ENCODE measurements around the gene KCNQ1.
A peak's percentile ranks its signal among the peaks of the same experiment; 100 is the strongest.

The KCNQ1 gene

DNA sequence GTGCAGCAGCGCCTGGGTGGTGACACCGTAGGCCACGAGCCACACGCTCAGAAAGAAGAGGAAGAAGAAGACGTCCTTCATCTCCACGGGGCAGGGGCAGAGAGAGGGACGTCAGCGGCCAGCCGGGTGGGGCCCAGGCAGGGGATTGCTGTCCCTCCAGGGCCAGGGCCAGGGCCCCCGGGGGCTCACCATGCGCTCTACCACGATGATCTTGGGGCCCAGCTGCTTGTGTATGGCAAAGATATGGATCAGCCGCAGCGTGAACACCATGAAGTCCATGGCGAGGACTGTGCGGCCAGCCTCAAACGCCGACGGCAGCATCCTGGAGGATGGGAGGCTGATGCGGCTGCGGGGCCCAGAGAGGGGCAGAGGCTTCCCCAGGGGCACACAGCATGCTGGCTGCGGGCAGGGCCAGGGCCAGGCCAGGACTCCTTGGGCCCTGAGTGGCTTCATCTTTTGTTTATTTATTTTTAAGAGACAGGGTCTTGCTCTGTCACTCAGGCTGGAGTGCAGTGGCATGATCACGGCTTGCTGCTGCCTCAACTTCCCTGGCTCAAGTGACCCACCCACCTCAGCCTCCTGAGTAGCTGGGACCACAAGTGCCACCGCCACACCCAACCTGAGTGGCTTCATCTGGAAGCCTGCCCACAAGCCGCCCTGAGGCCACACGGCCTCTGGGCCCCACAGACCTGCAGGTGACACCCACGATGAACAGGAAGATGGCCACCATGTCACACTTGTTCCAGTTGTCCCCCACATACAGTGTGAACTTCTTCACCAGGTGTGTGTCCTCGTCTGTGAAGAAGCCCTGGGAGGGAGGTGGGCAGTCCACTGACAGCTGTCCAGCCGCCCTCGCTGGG lies 33.1 kb upstream of the KCNQ1 start:
- no peak for DNase-seq (ENCODE audit: low spot score)

GRCh38 chr11:2412323-2412722 lies 32.5 kb upstream of the KCNQ1 start:
- DNase-seq (ENCODE audit: low spot score) = no peak

GRCh38 chr11:2413742-2414579 lies 30.8 kb upstream of the KCNQ1 start:
- no peak for DNase-seq (ENCODE audit: low spot score)

DNA sequence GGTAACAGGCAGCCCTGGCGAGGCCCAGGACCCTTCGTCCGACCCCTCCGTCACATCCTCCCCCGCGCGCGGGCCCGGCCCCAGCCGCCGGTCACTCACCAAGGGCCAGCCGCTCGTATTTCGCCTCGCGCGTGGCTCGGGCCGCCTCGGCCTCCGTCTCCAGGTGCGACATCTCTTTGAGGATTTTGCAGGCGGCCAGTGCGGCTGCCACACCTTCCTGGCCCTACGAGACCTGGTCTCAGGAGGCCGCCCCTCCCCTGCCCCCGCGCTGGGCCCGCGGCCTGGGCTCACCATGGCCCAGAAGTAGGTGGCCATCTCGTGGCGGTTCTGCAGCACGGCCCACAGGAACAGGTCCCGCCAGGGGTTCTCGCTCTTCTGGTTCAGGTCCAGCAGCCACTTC lies 30.2 kb upstream of the KCNQ1 start:
- no peak for DNase-seq (ENCODE audit: low spot score)

GRCh38 chr11:2415171-2415570 lies 29.6 kb upstream of the KCNQ1 start:
- DNase-seq (ENCODE audit: low spot score) = no peak

DNA sequence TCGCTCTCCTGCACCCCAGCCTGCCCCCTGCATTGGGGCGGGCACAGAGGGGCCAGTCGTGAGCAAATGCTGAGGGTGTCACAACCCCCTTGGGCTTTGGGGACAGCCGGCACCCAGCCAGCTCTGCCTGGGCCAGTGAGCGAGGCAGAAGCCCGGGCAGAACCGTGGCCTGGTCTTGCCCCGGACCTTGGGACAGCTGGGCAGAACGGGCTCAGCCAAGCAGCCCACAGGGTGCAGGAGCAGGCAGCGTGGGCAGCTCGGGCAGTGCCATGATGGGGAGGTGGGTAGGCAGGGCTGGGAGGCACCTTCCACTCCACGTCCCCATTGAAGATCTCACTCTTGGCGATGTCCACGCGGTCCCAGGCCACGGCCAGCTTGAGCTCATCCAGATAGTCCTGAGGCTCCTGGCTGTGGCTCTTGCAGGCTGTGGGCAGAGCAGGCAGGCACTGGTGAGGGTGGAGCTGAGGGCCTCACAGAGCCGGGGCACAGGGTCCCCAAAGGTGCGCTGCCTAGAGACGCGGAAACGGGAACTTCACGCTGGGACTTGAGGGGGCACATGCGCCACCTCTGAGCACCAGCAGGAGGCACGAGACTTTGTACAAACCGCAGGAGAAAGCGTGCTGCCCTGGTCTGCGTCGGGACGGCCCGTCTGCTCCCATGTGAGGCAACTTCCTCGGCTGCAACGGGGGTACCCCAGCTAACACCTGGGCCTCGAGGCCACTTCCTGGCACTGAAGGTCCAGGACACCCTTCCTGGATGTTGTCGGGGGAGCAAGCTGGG lies 29.0 kb upstream of the KCNQ1 start:
- DNase-seq (ENCODE audit: low spot score) = no peak

DNA sequence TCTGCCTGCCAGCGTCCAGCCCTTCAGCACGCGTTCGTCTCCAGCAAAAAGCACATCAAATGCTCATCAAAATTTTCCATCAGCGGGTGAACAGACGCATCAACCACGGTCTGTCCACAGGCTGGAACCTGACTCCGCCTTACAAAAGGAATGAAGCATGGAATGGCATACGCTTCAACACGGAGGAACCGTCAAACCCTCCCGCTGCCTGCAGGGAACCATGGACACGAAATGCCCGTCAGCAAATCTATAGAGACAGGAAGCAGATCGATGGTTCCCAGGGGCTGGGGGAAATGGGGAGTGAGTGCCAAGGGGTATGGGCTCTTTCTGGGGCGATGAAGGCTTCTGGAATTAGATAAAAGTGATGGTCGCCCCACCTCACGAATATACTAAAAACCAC lies 28.0 kb upstream of the KCNQ1 start:
- no peak for DNase-seq (ENCODE audit: low spot score)

DNA sequence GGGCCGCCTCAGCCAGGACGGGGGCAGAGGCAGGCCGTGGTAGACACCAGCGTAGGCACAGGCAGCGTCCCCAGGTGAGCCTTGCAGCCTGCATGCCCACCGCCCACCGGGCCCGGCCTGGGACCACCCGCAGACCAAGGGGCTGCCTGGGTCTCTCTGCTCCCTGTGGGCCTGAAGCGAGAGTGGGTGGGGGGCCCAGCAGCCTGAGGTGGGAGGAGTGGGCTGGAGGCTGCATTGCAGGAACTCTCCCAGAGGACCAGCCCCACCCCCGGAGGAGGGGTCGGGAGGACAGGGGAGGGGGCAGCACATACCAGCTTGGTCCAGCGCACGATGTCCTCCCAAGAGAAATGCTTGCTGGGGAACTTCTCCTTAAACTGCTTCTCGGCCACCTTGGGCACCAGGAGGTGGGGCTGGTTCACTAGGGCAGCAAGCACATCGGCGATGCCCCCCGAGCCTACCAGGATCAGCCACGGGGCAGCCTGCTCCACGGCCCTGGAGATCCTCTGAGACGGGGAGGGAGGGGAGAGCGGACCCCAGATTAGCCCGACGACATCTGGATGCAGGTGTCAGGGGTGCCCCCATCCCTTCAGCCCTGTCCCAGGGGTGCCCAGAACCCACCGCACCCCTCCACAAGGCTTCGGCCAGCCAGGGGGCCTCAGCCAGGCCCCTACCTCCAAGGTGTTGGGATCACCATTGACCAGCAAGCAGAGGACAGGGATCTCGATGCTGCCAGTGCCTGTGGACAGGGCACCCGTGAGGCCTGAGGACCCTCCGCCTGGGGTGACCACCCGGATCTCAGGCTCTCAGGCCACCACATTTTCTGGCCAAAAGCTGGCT lies 26.7 kb upstream of the KCNQ1 start:
- DNase-seq (ENCODE audit: low spot score) = no peak

- DNase-seq (ENCODE audit: low spot score) = no peak
These were observed 26.0 kb upstream of the KCNQ1 start for GRCh38 chr11:2418693-2419360.

DNA sequence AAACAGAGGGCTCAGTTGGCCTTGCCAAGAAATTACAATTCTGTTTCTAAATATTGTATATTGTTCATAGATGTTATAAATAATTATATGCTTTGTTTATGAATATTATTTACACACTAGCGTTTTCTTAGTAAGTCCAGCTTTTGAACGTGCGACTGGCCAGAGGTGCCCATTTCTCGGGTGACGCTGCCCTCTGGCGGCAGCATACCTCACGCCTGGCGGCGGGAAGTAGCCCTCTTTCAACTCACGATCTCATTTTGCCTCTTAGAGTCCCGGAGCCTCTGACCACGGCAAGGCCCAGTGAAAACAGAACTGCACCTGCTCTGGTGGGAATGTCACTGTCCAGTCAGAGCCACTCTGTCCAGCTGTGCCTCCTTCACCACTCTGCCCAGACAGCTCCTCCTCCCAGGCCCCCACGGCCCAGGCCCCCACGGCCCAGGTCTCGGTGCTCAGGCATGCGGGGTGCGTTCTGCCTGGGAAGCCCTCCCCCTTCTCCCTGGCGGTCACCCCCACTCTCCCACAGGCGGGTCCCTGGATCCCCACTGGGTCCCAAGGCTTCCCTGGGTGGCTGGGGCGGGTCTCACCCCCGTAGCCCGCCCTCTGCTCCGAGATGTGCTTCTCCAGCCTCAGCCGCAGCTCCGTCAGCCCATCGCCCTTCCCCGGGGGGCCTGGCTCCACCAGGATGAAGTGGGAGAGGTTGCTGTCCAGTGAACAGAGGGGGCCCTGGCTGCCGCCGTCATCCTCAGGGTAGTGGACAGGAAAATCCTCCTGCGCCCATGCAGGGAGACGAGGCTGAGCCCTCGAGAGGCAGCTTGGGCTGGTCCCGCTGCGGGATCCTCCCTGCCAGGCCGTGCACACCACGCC lies 24.9 kb upstream of the KCNQ1 start:
- peak; percentile 60 for DNase-seq (ENCODE audit: low spot score)

DNA sequence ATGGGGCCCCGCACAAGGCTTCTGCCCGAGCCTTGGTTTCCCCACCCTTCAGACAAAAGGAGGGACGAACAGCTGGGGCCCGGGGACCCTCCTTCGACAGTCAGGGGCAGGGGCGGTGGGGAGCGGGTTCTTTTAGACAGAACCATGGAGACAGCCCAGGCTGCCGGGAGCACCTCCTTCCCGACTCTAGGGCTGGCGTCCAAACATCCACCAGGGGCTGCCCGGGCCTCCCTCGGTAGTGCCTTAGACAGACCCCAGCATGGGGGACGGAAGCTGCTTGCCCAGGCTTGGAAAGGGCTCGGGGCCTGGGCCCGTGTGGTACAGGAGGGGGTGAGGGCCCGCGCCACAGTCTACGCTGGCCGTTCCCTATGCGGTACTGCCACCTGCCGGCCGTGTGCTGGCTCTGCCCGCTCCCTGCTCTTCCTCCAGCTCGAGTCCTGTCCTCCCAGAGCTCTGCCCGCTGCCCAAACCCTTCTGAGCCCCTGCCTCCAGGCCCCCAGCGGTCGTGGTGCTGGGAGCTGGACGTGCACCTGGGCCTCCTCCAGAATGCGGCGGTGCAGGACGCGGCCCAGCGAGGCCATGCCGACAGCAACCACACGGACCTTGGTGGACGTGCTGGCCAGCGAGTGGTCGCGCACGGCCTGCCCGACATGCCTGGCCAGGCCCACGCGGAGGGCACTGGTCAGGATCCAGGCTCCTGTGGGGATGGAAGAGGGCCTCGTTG lies 24.1 kb upstream of the KCNQ1 start:
- DNase-seq (ENCODE audit: low spot score) = peak; percentile 58

DNA sequence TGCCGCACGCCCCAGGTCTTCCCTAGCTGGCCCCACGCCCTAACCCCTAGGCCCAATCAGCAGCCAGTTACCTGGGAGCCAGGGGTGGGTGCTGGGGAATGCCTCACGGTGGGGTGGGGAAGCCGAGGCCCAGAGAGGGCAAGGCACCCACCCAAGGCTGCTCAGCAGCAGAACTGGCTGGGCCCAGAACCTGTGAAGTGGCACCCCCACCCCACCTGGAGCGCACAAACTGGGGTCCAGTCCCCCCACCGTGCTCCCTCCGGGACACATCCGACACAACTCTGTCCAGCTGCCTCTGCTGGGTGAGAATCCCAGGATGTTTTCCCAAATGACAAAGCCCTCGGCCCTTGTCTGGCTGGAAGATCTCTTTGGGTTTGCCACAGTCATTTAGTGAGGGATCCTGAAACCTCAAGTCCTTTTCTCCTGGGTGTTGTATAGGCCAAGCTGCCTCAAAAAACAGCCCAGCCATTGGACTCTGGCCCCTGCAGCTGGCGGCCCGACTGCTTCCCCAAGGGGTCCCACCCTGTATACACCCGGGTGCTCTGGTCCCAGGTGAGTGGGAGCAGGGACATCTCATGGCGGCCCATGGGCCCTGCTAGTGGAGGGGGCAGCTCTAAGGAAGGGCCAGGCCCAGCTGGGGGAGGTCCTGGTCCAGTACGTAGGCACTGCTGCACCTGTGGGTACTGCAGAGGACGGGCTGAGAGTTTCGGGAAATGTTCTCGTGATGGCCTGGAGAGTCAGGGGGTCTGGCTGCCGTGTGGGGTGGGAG lies 23.4 kb upstream of the KCNQ1 start:
- DNase-seq (ENCODE audit: low spot score) = no peak

- DNase-seq (ENCODE audit: low spot score) = no peak
These were observed 22.8 kb upstream of the KCNQ1 start for GRCh38 chr11:2421996-2422395.

DNA sequence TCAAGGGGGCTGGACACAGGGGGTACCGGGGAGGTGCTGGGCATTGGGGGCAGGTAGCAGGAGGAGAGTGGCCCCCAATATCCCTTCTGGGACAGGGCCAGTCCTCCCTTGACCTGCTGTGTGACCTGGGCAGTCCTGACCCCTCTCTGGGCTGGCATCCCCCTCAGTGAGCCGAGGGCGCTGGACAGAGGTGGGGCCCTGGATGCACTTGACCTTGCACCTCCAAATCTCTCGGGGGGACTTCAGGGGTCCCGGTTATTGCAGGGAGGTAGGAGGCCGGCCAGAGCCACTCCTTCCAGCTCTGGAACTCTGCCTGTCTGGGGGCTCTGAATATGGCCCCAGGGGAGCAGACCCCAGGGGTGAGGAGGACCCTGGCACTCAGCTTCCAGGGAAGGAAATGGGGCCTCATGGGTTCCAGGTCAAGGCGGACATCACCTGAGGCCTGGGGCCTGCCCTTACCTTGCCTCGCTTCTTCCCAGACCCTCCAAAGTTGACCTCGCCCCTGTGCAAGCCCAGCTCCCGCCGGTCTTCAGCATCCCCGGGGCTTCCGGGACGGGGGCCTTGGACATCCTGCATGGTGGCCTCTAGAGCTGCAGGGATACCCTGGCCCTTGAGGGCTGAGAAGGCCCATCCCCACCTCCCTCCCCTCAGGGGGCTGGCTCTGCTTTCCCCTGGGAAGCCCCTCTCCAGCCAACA lies 22.2 kb upstream of the KCNQ1 start:
- no peak for DNase-seq (ENCODE audit: low spot score)

DNA sequence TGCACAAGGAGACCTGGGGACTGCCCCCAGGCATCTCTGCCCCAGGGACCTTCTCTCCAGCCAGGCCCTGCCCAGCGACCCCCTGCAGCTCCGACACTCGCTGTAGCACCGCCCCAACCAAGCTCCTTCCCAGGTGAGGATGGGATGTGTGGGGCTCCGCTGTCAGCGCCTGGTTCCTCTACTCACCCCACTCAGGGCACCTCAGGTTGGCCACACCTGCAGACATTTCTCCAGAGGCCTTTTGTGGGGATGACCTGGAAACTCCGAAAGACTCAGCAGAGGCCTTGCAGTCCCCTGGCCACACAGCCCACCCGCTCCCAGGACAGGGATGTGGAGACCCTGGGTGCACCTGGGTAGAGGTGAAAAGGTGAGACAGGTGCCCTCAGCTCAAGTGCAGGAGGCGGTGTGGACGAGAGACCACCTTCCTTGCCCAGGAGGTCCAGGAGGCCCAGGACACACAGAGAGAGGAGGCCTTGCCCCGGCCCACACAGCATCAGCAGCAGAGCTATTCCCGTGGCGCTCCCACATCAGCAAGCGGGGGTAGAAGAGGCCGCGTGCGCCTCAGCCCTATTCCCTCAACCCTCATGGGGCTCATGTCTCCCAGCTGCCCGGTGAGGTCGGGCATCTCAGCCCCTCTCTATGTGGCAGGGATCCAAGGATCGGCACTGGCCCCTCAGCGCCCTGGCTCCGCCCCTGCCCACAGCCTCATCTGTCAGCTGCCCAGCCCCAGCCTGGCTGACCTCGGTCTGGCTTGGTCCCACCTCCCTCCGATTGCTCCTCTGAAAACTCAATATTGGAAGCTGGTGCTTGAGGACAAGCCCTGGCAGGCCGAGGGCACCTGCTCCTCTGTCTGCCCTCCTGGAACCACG lies 21.4 kb upstream of the KCNQ1 start:
- DNase-seq (ENCODE audit: low spot score) = no peak

GRCh38 chr11:2424811-2425495 lies 19.9 kb upstream of the KCNQ1 start:
- DNase-seq (ENCODE audit: low spot score) = no peak

Measured in CD4-positive, alpha-beta T cell treated with Interleukin-15 for 4 hours (primary cell).